Measurements from ENCODE around the gene SCGB1A1. TPM values are rescaled to one million over a fixed set of nuclear protein-coding genes. Genes with fewer than 3 reads are reported as not detected.

Gene SCGB1A1
- polyA plus RNA-seq, 1 of the 3 experiments (the other 2 are of a cell fraction) = not detected

GRCh38 chr11:62416596-62416995 lies 2.2 kb upstream of the SCGB1A1 start:
- CTCF ChIA-PET = interaction anchor here (1.0 to 4.0 kb wide), 3 partner anchors 8 to 126 kb away, joined by 3 to 29 read pairs (median 8); no protein-coding TSS in a partner anchor
- no peaks in the 10 kb centered on the region for H3K27me3 ChIP-seq (ENCODE audit: insufficient read depth)
- 92% methylated on average over 12 of the region's 12 CpGs for WGBS (ENCODE audit: low lambda C conversion rate)

More at GRCh38 chr11:62416596-62416995, 2.2 kb upstream of the SCGB1A1 start:
- no peak for TF ChIP-seq GATA2 (CRISPR knock-in tag; IDR thresholded peaks at IDR 0.05)
- TF ChIP-seq CHD2 (IDR thresholded peaks at IDR 0.05; ENCODE audit: low read length, partially characterized antibody) = no peak
- no peak for TF ChIP-seq TCF12 (IDR thresholded peaks at IDR 0.05)
- no peak for TF ChIP-seq JUND (IDR thresholded peaks at IDR 0.05)
- TF ChIP-seq, protein P1, sequence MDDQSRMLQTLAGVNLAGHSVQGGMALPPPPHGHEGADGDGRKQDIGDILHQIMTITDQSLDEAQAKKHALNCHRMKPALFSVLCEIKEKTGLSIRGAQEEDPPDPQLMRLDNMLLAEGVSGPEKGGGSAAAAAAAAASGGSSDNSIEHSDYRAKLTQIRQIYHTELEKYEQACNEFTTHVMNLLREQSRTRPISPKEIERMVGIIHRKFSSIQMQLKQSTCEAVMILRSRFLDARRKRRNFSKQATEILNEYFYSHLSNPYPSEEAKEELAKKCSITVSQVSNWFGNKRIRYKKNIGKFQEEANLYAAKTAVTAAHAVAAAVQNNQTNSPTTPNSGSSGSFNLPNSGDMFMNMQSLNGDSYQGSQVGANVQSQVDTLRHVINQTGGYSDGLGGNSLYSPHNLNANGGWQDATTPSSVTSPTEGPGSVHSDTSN (IDR thresholded peaks at IDR 0.05) = no peak
- TF ChIP-seq FOXJ3 (CRISPR knock-in tag; IDR thresholded peaks at IDR 0.05) = no peak
- TF ChIP-seq, protein P2, sequence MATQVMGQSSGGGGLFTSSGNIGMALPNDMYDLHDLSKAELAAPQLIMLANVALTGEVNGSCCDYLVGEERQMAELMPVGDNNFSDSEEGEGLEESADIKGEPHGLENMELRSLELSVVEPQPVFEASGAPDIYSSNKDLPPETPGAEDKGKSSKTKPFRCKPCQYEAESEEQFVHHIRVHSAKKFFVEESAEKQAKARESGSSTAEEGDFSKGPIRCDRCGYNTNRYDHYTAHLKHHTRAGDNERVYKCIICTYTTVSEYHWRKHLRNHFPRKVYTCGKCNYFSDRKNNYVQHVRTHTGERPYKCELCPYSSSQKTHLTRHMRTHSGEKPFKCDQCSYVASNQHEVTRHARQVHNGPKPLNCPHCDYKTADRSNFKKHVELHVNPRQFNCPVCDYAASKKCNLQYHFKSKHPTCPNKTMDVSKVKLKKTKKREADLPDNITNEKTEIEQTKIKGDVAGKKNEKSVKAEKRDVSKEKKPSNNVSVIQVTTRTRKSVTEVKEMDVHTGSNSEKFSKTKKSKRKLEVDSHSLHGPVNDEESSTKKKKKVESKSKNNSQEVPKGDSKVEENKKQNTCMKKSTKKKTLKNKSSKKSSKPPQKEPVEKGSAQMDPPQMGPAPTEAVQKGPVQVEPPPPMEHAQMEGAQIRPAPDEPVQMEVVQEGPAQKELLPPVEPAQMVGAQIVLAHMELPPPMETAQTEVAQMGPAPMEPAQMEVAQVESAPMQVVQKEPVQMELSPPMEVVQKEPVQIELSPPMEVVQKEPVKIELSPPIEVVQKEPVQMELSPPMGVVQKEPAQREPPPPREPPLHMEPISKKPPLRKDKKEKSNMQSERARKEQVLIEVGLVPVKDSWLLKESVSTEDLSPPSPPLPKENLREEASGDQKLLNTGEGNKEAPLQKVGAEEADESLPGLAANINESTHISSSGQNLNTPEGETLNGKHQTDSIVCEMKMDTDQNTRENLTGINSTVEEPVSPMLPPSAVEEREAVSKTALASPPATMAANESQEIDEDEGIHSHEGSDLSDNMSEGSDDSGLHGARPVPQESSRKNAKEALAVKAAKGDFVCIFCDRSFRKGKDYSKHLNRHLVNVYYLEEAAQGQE (IDR thresholded peaks at IDR 0.05; ENCODE audit: low read depth, low read length) = no peak
- TF ChIP-seq RFX5 (IDR thresholded peaks at IDR 0.05; ENCODE audit: low read length) = no peak
- TF ChIP-seq, protein P3, sequence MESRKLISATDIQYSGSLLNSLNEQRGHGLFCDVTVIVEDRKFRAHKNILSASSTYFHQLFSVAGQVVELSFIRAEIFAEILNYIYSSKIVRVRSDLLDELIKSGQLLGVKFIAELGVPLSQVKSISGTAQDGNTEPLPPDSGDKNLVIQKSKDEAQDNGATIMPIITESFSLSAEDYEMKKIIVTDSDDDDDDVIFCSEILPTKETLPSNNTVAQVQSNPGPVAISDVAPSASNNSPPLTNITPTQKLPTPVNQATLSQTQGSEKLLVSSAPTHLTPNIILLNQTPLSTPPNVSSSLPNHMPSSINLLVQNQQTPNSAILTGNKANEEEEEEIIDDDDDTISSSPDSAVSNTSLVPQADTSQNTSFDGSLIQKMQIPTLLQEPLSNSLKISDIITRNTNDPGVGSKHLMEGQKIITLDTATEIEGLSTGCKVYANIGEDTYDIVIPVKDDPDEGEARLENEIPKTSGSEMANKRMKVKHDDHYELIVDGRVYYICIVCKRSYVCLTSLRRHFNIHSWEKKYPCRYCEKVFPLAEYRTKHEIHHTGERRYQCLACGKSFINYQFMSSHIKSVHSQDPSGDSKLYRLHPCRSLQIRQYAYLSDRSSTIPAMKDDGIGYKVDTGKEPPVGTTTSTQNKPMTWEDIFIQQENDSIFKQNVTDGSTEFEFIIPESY (IDR thresholded peaks at IDR 0.05; ENCODE audit: borderline replicate concordance, low read depth) = no peak
- TF ChIP-seq TEAD4 (IDR thresholded peaks at IDR 0.05; ENCODE audit: borderline replicate concordance, insufficient read depth) = no peak
- no peak for TF ChIP-seq NRF1 (IDR thresholded peaks at IDR 0.05; ENCODE audit: low read depth, low read length)
- no peak for TF ChIP-seq MXI1 (IDR thresholded peaks at IDR 0.05; ENCODE audit: low read depth, low read length)
- H3K4me1 ChIP-seq (ENCODE audit: control insufficient read depth in 1 of 2, insufficient read depth in 2 of 2, low read depth in 1 of 2, low read length in 1 of 2) = peaks cover 7 to 9% of the 10 kb centered on the region in 2 experiments; a peak in 1 of 4 replicates
- POLR2A ChIA-PET = no interaction called here
- H3K9me2 ChIP-seq = no peaks in the 10 kb centered on the region
- H3K4me3 ChIP-seq (ENCODE audit: low read depth in 2 of 2, low read length in 1 of 2) = no peak overlapping the region
- H3K27ac ChIP-seq (ENCODE audit: low read depth in 2 of 2, low read length in 1 of 2) = no peak overlapping the region
- H3K9ac ChIP-seq = no peak overlapping the region
- no peaks in the 10 kb centered on the region for H3K9me3 ChIP-seq
- H4K20me1 ChIP-seq (ENCODE audit: insufficient read depth) = no peaks in the 10 kb centered on the region
- no peaks in the 10 kb centered on the region for H3K36me3 ChIP-seq (replicated peaks in 1 of 2; ENCODE audit: control insufficient read depth in 1 of 2, insufficient read depth in 2 of 2, low read length in 1 of 2)
- no peak overlapping the region for H3K4me2 ChIP-seq
- H2AFZ ChIP-seq (ENCODE audit: low read depth) = no peak overlapping the region
- no peaks in the 10 kb centered on the region for H3K79me2 ChIP-seq (ENCODE audit: insufficient read depth)
- no peaks in the 10 kb centered on the region for H3F3A ChIP-seq (replicated peaks; ENCODE audit: insufficient read depth)
- DNase-seq = no peak

Measured in SK-N-SH (cell line).